HG03103 (cell line): Measurements from ENCODE around the gene GGCX.
A peak's percentile ranks its signal among the peaks of the same experiment; 100 is the strongest.
"Not testable (repeated sequence)": the region's sequence is repeated elsewhere in the genome, so short reads cannot be mapped to it uniquely, and the experiment has no call there.

ENCODE experiments used
- ATAC-seq: cut with Tn5 transposase; IDR thresholded peaks from one replicate; pipeline ENCODE4 v1.9.1; 2021; ENCODE audit warnings: low read depth; ENCODE audit not compliant: unreplicated experiment

Gene GGCX

GRCh38 chr2:85577386-85578242 lies 16.3 kb upstream of the GGCX start, which contains the start of gene VAMP8:
Gene VAMP8 (plus strand): TSS chr2:85577586. CDS start chr2:85577647, 61 bp downstream.
- ATAC-seq = peak; percentile 38

- ATAC-seq = no peak
These were observed 15.7 kb upstream of the GGCX start for GRCh38 chr2:85577063-85577385.

- no peak for ATAC-seq
These were observed 14.4 kb upstream of the GGCX start for GRCh38 chr2:85575739-85576138.

GRCh38 chr2:85566265-85566664 lies 5.0 kb upstream of the GGCX start:
- no peak for ATAC-seq

- ATAC-seq = no peak
These were observed 2.9 kb upstream of the GGCX start for GRCh38 chr2:85564144-85564563.

- ATAC-seq = no peak
These were observed 447 bp downstream of the GGCX start for GRCh38 chr2:85560812-85561279.

GRCh38 chr2:85560403-85560726 lies 928 bp downstream of the GGCX start:
- not testable (repeated sequence) for ATAC-seq

GRCh38 chr2:85558160-85558559 lies 3.1 kb downstream of the GGCX start:
- ATAC-seq = no peak

GRCh38 chr2:85557130-85557529 lies 4.2 kb downstream of the GGCX start:
- no peak for ATAC-seq

GRCh38 chr2:85554980-85555612 lies 6.2 kb downstream of the GGCX start:
- ATAC-seq = no peak

GRCh38 chr2:85553184-85553583 lies 8.1 kb downstream of the GGCX start:
- ATAC-seq = no peak

GRCh38 chr2:85551698-85552678 lies 9.3 kb downstream of the GGCX start:
- ATAC-seq = no peak

GRCh38 chr2:85550486-85550885 lies 10.8 kb downstream of the GGCX start:
- no peak for ATAC-seq

GRCh38 chr2:85549826-85550225 lies 11.5 kb downstream of the GGCX start:
- ATAC-seq = no peak

GRCh38 chr2:85549095-85549494 lies 12.2 kb downstream of the GGCX start:
- no peak for ATAC-seq

GRCh38 chr2:85548608-85548900 lies 12.7 kb downstream of the GGCX start:
- ATAC-seq = no peak

- no peak for ATAC-seq
These were observed 13.3 kb downstream of the GGCX start for GRCh38 chr2:85547859-85548607.

- ATAC-seq = no peak
These were observed 14.0 kb downstream of the GGCX start for GRCh38 chr2:85547089-85547858.

GRCh38 chr2:85545780-85546240 lies 15.5 kb downstream of the GGCX start:
- ATAC-seq = no peak
